CD4-positive, alpha-beta T cell treated with Interleukin-12 subunit alpha and Interleukin-12 subunit beta, for 1 hour (primary cell): ENCODE results near the gene WDR18.
A peak's percentile ranks its signal among the peaks of the same experiment; 100 is the strongest.

ENCODE experiments used
- DNase-seq: peaks from one replicate; pipeline ENCODE4 v3.0.0-alpha.2; 2020

WDR18 gene

GRCh38 chr19:993831-994393, 9.8 kb downstream of the WDR18 start:
- DNase-seq, result no peak

GRCh38 chr19:994516-994915, 10.4 kb downstream of the WDR18 start:
- DNase-seq, result no peak

- no peak for DNase-seq
These were observed 11.1 kb downstream of the WDR18 start for GRCh38 chr19:995051-995827.

- DNase-seq, result peak; percentile 85
These were observed 12.1 kb downstream of the WDR18 start for GRCh38 chr19:996051-996838.

GRCh38 chr19:998064-998463, 13.9 kb downstream of the WDR18 start:
- DNase-seq, result no peak

GRCh38 chr19:999379-999719, 15.2 kb downstream of the WDR18 start:
- no peak for DNase-seq

GRCh38 chr19:1000095-1000494, 15.9 kb downstream of the WDR18 start, which contains the start of gene GRIN3B:
Gene GRIN3B (plus strand): TSS chr19:1000419. CDS start chr19:1000438, 19 bp downstream.
- DNase-seq, result peak; percentile 71

GRCh38 chr19:1000591-1001537, 16.7 kb downstream of the WDR18 start:
- DNase-seq, result no peak

- DNase-seq, result peak; percentile 71
These were observed 17.5 kb downstream of the WDR18 start for GRCh38 chr19:1001538-1002166.

- no peak for DNase-seq
These were observed 18.5 kb downstream of the WDR18 start for GRCh38 chr19:1002600-1002999.

GRCh38 chr19:1003283-1003682, 19.1 kb downstream of the WDR18 start:
- DNase-seq, result no peak

GRCh38 chr19:1004204-1004802, 20.2 kb downstream of the WDR18 start:
- DNase-seq, result no peak

GRCh38 chr19:1004803-1005664, 20.9 kb downstream of the WDR18 start:
- no peak for DNase-seq

- DNase-seq, result no peak
These were observed 22.7 kb downstream of the WDR18 start for GRCh38 chr19:1006711-1007398.

- DNase-seq, result no peak
These were observed 23.5 kb downstream of the WDR18 start for GRCh38 chr19:1007399-1008251.

- no peak for DNase-seq
These were observed 24.3 kb downstream of the WDR18 start for GRCh38 chr19:1008268-1009040.

- no peak for DNase-seq
These were observed 25.2 kb downstream of the WDR18 start for GRCh38 chr19:1009041-1009980.
